GM18873 (cell line): Measurements from ENCODE around the gene ESRP2.

Experiments used
- ATAC-seq: cut with Tn5 transposase; IDR thresholded peaks from one replicate; pipeline ENCODE4 v1.9.1; 2021; ENCODE audit warnings: mild to moderate bottlenecking, moderate library complexity, moderate number of reproducible peaks; ENCODE audit not compliant: unreplicated experiment, low FRiP score

Gene ESRP2

GRCh38 chr16:68227183-68227793, 8.6 kb downstream of the ESRP2 start:
- ATAC-seq = no peak

- ATAC-seq = no peak
Measured at GRCh38 chr16:68226116-68226515, 9.8 kb downstream of the ESRP2 start.

GRCh38 chr16:68223072-68223471, 12.9 kb downstream of the ESRP2 start:
- no peak for ATAC-seq

GRCh38 chr16:68219725-68220351, 16.1 kb downstream of the ESRP2 start:
- ATAC-seq = no peak

- ATAC-seq = no peak
Measured at GRCh38 chr16:68217506-68217905, 18.4 kb downstream of the ESRP2 start.

- no peak for ATAC-seq
Measured at GRCh38 chr16:68216240-68216639, 19.7 kb downstream of the ESRP2 start.

GRCh38 chr16:68215302-68215701, 20.6 kb downstream of the ESRP2 start:
- no peak for ATAC-seq

GRCh38 chr16:68214726-68215125, 21.2 kb downstream of the ESRP2 start:
- no peak for ATAC-seq

GRCh38 chr16:68206245-68206644, 29.7 kb downstream of the ESRP2 start:
- ATAC-seq = no peak

- no peak for ATAC-seq
Measured at GRCh38 chr16:68202091-68202519, 33.8 kb downstream of the ESRP2 start.

- ATAC-seq = no peak
Measured at GRCh38 chr16:68200088-68200783, 35.7 kb downstream of the ESRP2 start.

GRCh38 chr16:68197250-68197649, 38.7 kb downstream of the ESRP2 start:
- ATAC-seq = no peak

GRCh38 chr16:68194251-68194650, 41.7 kb downstream of the ESRP2 start:
- no peak for ATAC-seq

- ATAC-seq = no peak
Measured at GRCh38 chr16:68190736-68191510, 45.0 kb downstream of the ESRP2 start.

- ATAC-seq = no peak
Measured at GRCh38 chr16:68190081-68190480, 45.8 kb downstream of the ESRP2 start.

- ATAC-seq = no peak
Measured at GRCh38 chr16:68188170-68188569, 47.8 kb downstream of the ESRP2 start.

- ATAC-seq = no peak
Measured at GRCh38 chr16:68187505-68187904, 48.4 kb downstream of the ESRP2 start.

GRCh38 chr16:68186877-68187276, 49.0 kb downstream of the ESRP2 start:
- no peak for ATAC-seq

- no peak for ATAC-seq
Measured at GRCh38 chr16:68183046-68183445, 52.9 kb downstream of the ESRP2 start.

GRCh38 chr16:68179855-68180254, 56.1 kb downstream of the ESRP2 start:
- ATAC-seq = no peak

GRCh38 chr16:68179196-68179795, 56.6 kb downstream of the ESRP2 start:
- no peak for ATAC-seq
